H1 (cell line): Measurements from ENCODE around the gene KCNMA1. TPM values are rescaled to one million over a fixed set of nuclear protein-coding genes. Genes with fewer than 3 reads are reported as not detected.

Source experiments
- CTCF ChIA-PET: fragments of 300-600 bp; sonication (Branson Sonifier 250); formaldehyde crosslinking; loops from one replicate; lab custom pipeline; 2021; ENCODE audit not compliant: partially characterized antibody; lab: Charles Lee
- POLR2A ChIA-PET: fragments of 300-600 bp; sonication (Branson Sonifier 250); formaldehyde crosslinking; loops from one replicate; lab custom pipeline; 2021; ENCODE audit warnings: inconsistent platforms; ENCODE audit not compliant: partially characterized antibody; lab: Charles Lee
- DNase-seq, 2 experiments: peaks; one replicate each; pipeline versions ENCODE4 v3.0.0 to v3.0.0-alpha.2; 2010 to 2022; ENCODE audit warnings: low spot score in 2 of 2, low read depth in 1 of 2, mixed read lengths in 1 of 2
- FAIRE-seq: peaks from 2 replicates; lab custom pipeline; 2011; peaks lifted over from hg19 to GRCh38; lab: Jason Lieb, UNC
- H2AFZ ChIP-seq: 2 replicates; pipeline ENCODE4 v1.8.1; 2012; ENCODE audit warnings: low read length, inconsistent platforms
- H2AK5ac ChIP-seq: 2 replicates; pipeline ENCODE4 v1.6.1; 2013; ENCODE audit warnings: low read depth, low read length
- H2BK120ac ChIP-seq: replicated peaks from 2 replicates; pipeline ENCODE3; 2013; ENCODE audit warnings: low read depth, low read length, inconsistent platforms
- H2BK12ac ChIP-seq: 2 replicates; pipeline ENCODE4 v1.6.1; 2013; ENCODE audit warnings: low read depth, low read length
- H2BK15ac ChIP-seq: 2 replicates; pipeline ENCODE4 v1.6.1; 2013; ENCODE audit warnings: low read length
- H2BK20ac ChIP-seq: 2 replicates; pipeline ENCODE4 v1.6.1; 2013; ENCODE audit warnings: low read length
- H2BK5ac ChIP-seq: 2 replicates; pipeline ENCODE4 v1.6.1; 2013; ENCODE audit warnings: low read depth, low read length
- H3K14ac ChIP-seq: 2 replicates; pipeline ENCODE4 v1.6.1; 2013; ENCODE audit warnings: inconsistent platforms; ENCODE audit not compliant: insufficient read length
- H3K18ac ChIP-seq: 2 replicates; pipeline ENCODE4 v1.6.1; 2013; ENCODE audit warnings: low read length; ENCODE audit errors: extremely low read depth
- H3K23ac ChIP-seq: 2 replicates; pipeline ENCODE4 v1.6.1; 2013; ENCODE audit warnings: inconsistent platforms; ENCODE audit not compliant: insufficient read length
- H3K23me2 ChIP-seq: 2 replicates; pipeline ENCODE4 v1.6.1; 2013; ENCODE audit warnings: low read depth, low read length
- H3K27ac ChIP-seq: 2 replicates; pipeline ENCODE4 v1.6.1; 2011; ENCODE audit warnings: low read depth, low read length, inconsistent platforms
- H3K27me3 ChIP-seq, 4 experiments: replicated peaks in 1 of 4; 1 replicate in 1 of 4; 2 replicates in 3 of 4; pipeline versions ENCODE4 v1.6.1 to v1.8.1; 2011 to 2013; ENCODE audit warnings: low read length in 3 of 4, mild to moderate bottlenecking in 3 of 4, inconsistent platforms in 2 of 4, mixed read lengths in 2 of 4, moderate library complexity in 1 of 4; ENCODE audit not compliant: control insufficient read depth in 3 of 4, insufficient read depth in 3 of 4; ENCODE audit errors: extremely low read depth in 1 of 4
- H3K36me3 ChIP-seq, 4 experiments: 2 replicates each; pipeline versions ENCODE4 v1.6.1 to v1.8.1; 2011 to 2013; ENCODE audit warnings: mild to moderate bottlenecking in 4 of 4, low read length in 3 of 4, moderate library complexity in 2 of 4, control low read depth in 1 of 4, inconsistent platforms in 1 of 4; ENCODE audit not compliant: insufficient read depth in 4 of 4, control insufficient read depth in 2 of 4
- H3K4ac ChIP-seq: replicated peaks from 2 replicates; pipeline ENCODE3; 2013; ENCODE audit warnings: low read length, low read depth, mixed read lengths, inconsistent platforms; ENCODE audit not compliant: insufficient read length
- H3K4me1 ChIP-seq, 4 experiments: replicated peaks in 1 of 4; 1 replicate in 1 of 4; 2 replicates in 3 of 4; pipeline versions ENCODE4 v1.6.1 to v1.8.1; 2011 to 2013; ENCODE audit warnings: low read length in 3 of 4, inconsistent platforms in 2 of 4, mixed read lengths in 1 of 4; ENCODE audit not compliant: insufficient read depth in 4 of 4, control insufficient read depth in 3 of 4
- H3K4me2 ChIP-seq, 2 experiments: 2 replicates each; pipeline versions ENCODE4 v1.6.1 to v1.8.1; 2011 to 2013; ENCODE audit warnings: low read depth in 2 of 2, low read length in 2 of 2, control low read depth in 1 of 2, inconsistent platforms in 1 of 2, mild to moderate bottlenecking in 1 of 2; ENCODE audit not compliant: insufficient read depth in 1 of 2
- H3K4me3 ChIP-seq, 4 experiments: fragments of 200-600, 300-600 bp in 1 of 4; sonication (generic), shearing (Covaris generic), sonication (Bioruptor Twin) in 1 of 4; 2 replicates each; pipeline versions ENCODE4 v1.5.1 to v1.8.1; 2011 to 2016; ENCODE audit warnings: low read length in 4 of 4, low read depth in 3 of 4, control low read depth in 2 of 4, inconsistent platforms in 2 of 4, mild to moderate bottlenecking in 2 of 4, mixed read lengths in 1 of 4, moderate library complexity in 1 of 4; ENCODE audit not compliant: insufficient read depth in 2 of 4; ENCODE audit errors: extremely low read depth in 1 of 4
- H3K56ac ChIP-seq: replicated peaks from 2 replicates; pipeline ENCODE3; 2013; ENCODE audit warnings: low read depth, mild to moderate bottlenecking, mixed read lengths, low read length, inconsistent platforms; ENCODE audit not compliant: insufficient read length
- H3K79me1 ChIP-seq: 2 replicates; pipeline ENCODE4 v1.6.1; 2013; ENCODE audit warnings: low read depth, low read length, control low read depth
- H3K79me2 ChIP-seq, 2 experiments: 2 replicates each; pipeline versions ENCODE4 v1.6.1 to v1.8.1; 2012 to 2013; ENCODE audit warnings: low read length in 2 of 2, mild to moderate bottlenecking in 2 of 2, inconsistent platforms in 1 of 2; ENCODE audit not compliant: insufficient read depth in 2 of 2, control insufficient read depth in 1 of 2
- H3K9ac ChIP-seq, 4 experiments: replicated peaks in 1 of 4; 1 replicate in 1 of 4; 2 replicates in 3 of 4; pipeline versions ENCODE4 v1.6.1 to v1.8.1; 2011 to 2013; ENCODE audit warnings: low read depth in 3 of 4, low read length in 3 of 4, control low read depth in 2 of 4, mild to moderate bottlenecking in 2 of 4, moderate library complexity in 2 of 4, inconsistent platforms in 1 of 4; ENCODE audit errors: extremely low read depth in 1 of 4
- H3K9me3 ChIP-seq, 2 experiments: 2 replicates each; pipeline versions ENCODE4 v1.6.1 to v1.8.1; 2012 to 2013; ENCODE audit warnings: mild to moderate bottlenecking in 2 of 2, moderate library complexity in 2 of 2, control low read depth in 1 of 2, inconsistent platforms in 1 of 2, low read depth in 1 of 2, low read length in 1 of 2, mixed read lengths in 1 of 2; ENCODE audit not compliant: insufficient read depth in 2 of 2
- H4K20me1 ChIP-seq, 2 experiments: replicated peaks in 1 of 2; 2 replicates each; pipeline versions ENCODE3 to v1.8.1; 2011 to 2013; ENCODE audit warnings: inconsistent platforms in 2 of 2, low read length in 2 of 2, mild to moderate bottlenecking in 1 of 2; ENCODE audit not compliant: insufficient read depth in 2 of 2, control insufficient read depth in 1 of 2
- H4K5ac ChIP-seq: 2 replicates; pipeline ENCODE4 v1.6.1; 2013; ENCODE audit warnings: low read length, low read depth, mixed read lengths, inconsistent platforms; ENCODE audit not compliant: insufficient read length
- H4K8ac ChIP-seq: 2 replicates; pipeline ENCODE4 v1.8.0; 2013; ENCODE audit warnings: mild to moderate bottlenecking, moderate library complexity, low read length, inconsistent platforms; ENCODE audit not compliant: insufficient read depth; ENCODE audit errors: extremely low read depth
- H4K91ac ChIP-seq: replicated peaks from 2 replicates; pipeline ENCODE3; 2013; ENCODE audit warnings: low read length, mixed read lengths, inconsistent platforms; ENCODE audit not compliant: insufficient read length
- CEBPB ChIP-seq: IDR thresholded peaks from 2 replicates; pipeline ENCODE4 v1.6.1; 2012; ENCODE audit warnings: low read depth, low read length
- CHD2 ChIP-seq: IDR thresholded peaks from 2 replicates; pipeline ENCODE4 v1.6.1; 2012; ENCODE audit warnings: low read length, improper control_type of control experiment
- CTBP2 ChIP-seq: IDR thresholded peaks from 2 replicates; pipeline ENCODE4 v1.7.0; 2011; ENCODE audit warnings: borderline replicate concordance, mild to moderate bottlenecking, moderate library complexity, mixed read lengths, low read length; ENCODE audit not compliant: insufficient read depth, insufficient read length
- EZH2 ChIP-seq: fragments of 200-600 bp; sonication (generic); IDR thresholded peaks from 2 replicates; pipeline ENCODE4 v1.7.1; 2012; ENCODE audit warnings: low read depth, mild to moderate bottlenecking, moderate library complexity, low read length, inconsistent platforms; ENCODE audit not compliant: severe bottlenecking
- GTF2F1 ChIP-seq: IDR thresholded peaks from 2 replicates; pipeline ENCODE4 v1.6.1; 2012; ENCODE audit warnings: low read depth, low read length, improper control_type of control experiment, borderline replicate concordance
- JUND ChIP-seq: IDR thresholded peaks from 2 replicates; pipeline ENCODE4 v1.6.1; 2011; ENCODE audit warnings: mild to moderate bottlenecking, improper control_type of control experiment, low read length
- KDM1A ChIP-seq: fragments of 200-600, 300-600 bp; sonication (generic); IDR thresholded peaks from 2 replicates; pipeline ENCODE4 v1.7.1; 2016; ENCODE audit warnings: mild to moderate bottlenecking, low read length, borderline replicate concordance
- KDM4A ChIP-seq: IDR thresholded peaks from one replicate; pipeline ENCODE4 v1.7.1; 2012; ENCODE audit warnings: low read depth, mild to moderate bottlenecking, moderate library complexity, low read length, inconsistent platforms; ENCODE audit not compliant: severe bottlenecking
- MAX ChIP-seq: IDR thresholded peaks from 2 replicates; pipeline ENCODE4 v1.6.1; 2012; ENCODE audit warnings: inconsistent platforms
- SIN3A ChIP-seq, 2 experiments: IDR thresholded peaks in 1 of 2; conservative IDR thresholded peaks in 1 of 2; 2 replicates each; pipeline ENCODE4 v1.6.1; 2011 to 2012; ENCODE audit warnings: low read length in 2 of 2, improper control_type of control experiment in 1 of 2, low read depth in 1 of 2, mild to moderate bottlenecking in 1 of 2
- SIRT6 ChIP-seq: IDR thresholded peaks from one replicate; pipeline ENCODE4 v1.7.1; 2012; ENCODE audit warnings: low read length, inconsistent platforms
- SIX5 ChIP-seq: IDR thresholded peaks from 2 replicates; pipeline ENCODE4 v1.6.1; 2011; ENCODE audit warnings: mild to moderate bottlenecking, low read depth, low read length
- SRF ChIP-seq: IDR thresholded peaks from 2 replicates; pipeline ENCODE4 v1.6.1; 2011; ENCODE audit warnings: mild to moderate bottlenecking, low read depth, low read length, moderate library complexity
- YY1 ChIP-seq: IDR thresholded peaks from 2 replicates; pipeline ENCODE4 v1.6.1; 2011; ENCODE audit warnings: low read depth, mild to moderate bottlenecking, low read length
- WGBS, 2 experiments: shearing (Covaris generic) in 1 of 2; methylation state at CpG; one replicate each; pipeline versions ENCODE4 v1.1.6 to v1.1.7; 2013 to 2015; ENCODE audit warnings: low lambda C conversion rate in 2 of 2, mixed read lengths in 2 of 2, inconsistent platforms in 1 of 2, low coverage in 1 of 2, missing lambda C conversion rate in 1 of 2; ENCODE audit not compliant: insufficient replicate concordance in 2 of 2, insufficient coverage in 1 of 2, insufficient read length in 1 of 2; ENCODE audit errors: extremely low coverage in 1 of 2, missing lambda C conversion rate in 1 of 2; 5-methylcytosine and 5-hydroxymethylcytosine counted together
- polyA plus RNA-seq, 7 experiments: library from polyadenylated mRNA; depleted of rRNA in 3 of 7; stranded (reverse) in 5 of 7; unstranded in 2 of 7; fragments of >200 nt in 5 of 7; fragments of 200-250 nt in 2 of 7; gene quantifications; 1 replicate in 5 of 7; 2 replicates in 1 of 7; 4 replicates in 1 of 7; pipeline versions ENCODE4 v1.2.1 to v1.2.3, GENCODE V29; 2011 to 2013; ENCODE audit warnings: missing spikeins in 2 of 7, mixed read lengths in 2 of 7
- total RNA-seq: library from RNA; stranded (reverse); fragmentation: NEBNext Ultra II Directional; extraction: Animal tissue kit (Norgen Biotek cat#: 25700); gene quantifications from 2 replicates; pipeline ENCODE4 v1.2.1, GENCODE V29; 2021

Gene KCNMA1
- total and polyA plus RNA-seq, 2 of the 8 experiments (the other 6 are each of a cell fraction or from before 2014, with no cell fraction given): 10.2 to 11.1 TPM

- POLR2A ChIA-PET: no interaction called here
- Histone ChIP-seq H3K23me2 (no peaks in the 10 kb centered on the region), H3K18ac (no peak overlapping the region), H3K9ac (no peak overlapping the region), H4K91ac (no peak overlapping the region), H2BK20ac (no peak overlapping the region), H3K27me3 (no peaks in the 10 kb centered on the region), H3K4me2 (no peak overlapping the region), H3K56ac (no peak overlapping the region), H3K79me1 (no peaks in the 10 kb centered on the region), H3K4me1 (no peaks in the 10 kb centered on the region), H2BK120ac (no peak overlapping the region), H3K23ac (no peak overlapping the region), H3K4ac (no peak overlapping the region), H2BK12ac (no peak overlapping the region), H3K4me3 (no peak overlapping the region), H2BK5ac (no peak overlapping the region), H2BK15ac (no peak overlapping the region), H3K27ac (no peak overlapping the region), H3K9me3 (peaks cover 5 to 7% of the 10 kb centered on the region in 2 experiments; a peak in 2 of 4 replicates), H2AFZ (no peak overlapping the region), H3K79me2 (no peaks in the 10 kb centered on the region), H3K14ac (no peak overlapping the region), H4K5ac (no peak overlapping the region), H2AK5ac (no peak overlapping the region), H4K20me1 (no peaks in the 10 kb centered on the region), H3K36me3 (no peaks in the 10 kb centered on the region), H4K8ac (no peak overlapping the region)
- DNase-seq (no peak), FAIRE-seq (no peak)
- 84% methylated on average over 3 of the region's 3 CpGs; no CpG with 5 or more reads in 1 of the 2 experiments for WGBS, 2 experiments
- CTCF ChIA-PET: interaction anchor here (0.5 to 0.9 kb wide), 3 partner anchors 10 to 282 kb away, joined by 3 read pairs; no protein-coding TSS in a partner anchor
- TF ChIP-seq SIN3A (conservative IDR thresholded peaks at IDR 0.05 in 1 of 2, IDR thresholded peaks at IDR 0.05 in 1 of 2; ENCODE audit: low read depth in 1 of 2, low read length in 2 of 2) (no peak), CEBPB (no peak), CHD2 (no peak), SRF (no peak), CTBP2 (no peak), GTF2F1 (no peak), KDM4A (no peak), SIX5 (no peak), MAX (no peak), JUND (no peak), YY1 (no peak), SIRT6 (no peak), KDM1A (no peak), EZH2 (no peak)
Observed at GRCh38 chr10:77341055-77341454, 296.6 kb downstream of the KCNMA1 start.
